ENCODE measurements around the gene NRAP. TPM values are rescaled to one million over a fixed set of nuclear protein-coding genes. Genes with fewer than 3 reads are reported as not detected.

Gene NRAP
- total RNA-seq, 2 donors from 2014 or later: not detected

GRCh38 chr10:113539789-113540188 is 124.1 kb downstream of the NRAP start:
- no peak for DNase-seq (ENCODE audit: low spot score)
- H3K27ac ChIP-seq: no peak overlapping the region

More at GRCh38 chr10:113539789-113540188, 124.1 kb downstream of the NRAP start:
- no peaks in the 10 kb centered on the region for H3K9me3 ChIP-seq
- no peaks in the 10 kb centered on the region for H3K36me3 ChIP-seq
- no peak for TF ChIP-seq CTCF (IDR thresholded peaks at IDR 0.05)
- no peak for ATAC-seq (ENCODE audit: insufficient number of reproducible peaks, low FRiP score, low read depth)
- no peaks in the 10 kb centered on the region for H3K27me3 ChIP-seq (replicated peaks; ENCODE audit: insufficient read depth)
- H3K4me1 ChIP-seq (ENCODE audit: control insufficient read depth in 1 of 2, low read depth in 2 of 2): no peaks in the 10 kb centered on the region
- H3K4me3 ChIP-seq: no peak overlapping the region

Other genes with a start within 250 kb of the NRAP start
- not detected for gene HABP2, start 111.0 kb downstream of the NRAP start, total RNA-seq
- 10 to 100 TPM; 11.0 to 24.0 TPM for gene CASP7, start 15.9 kb upstream of the NRAP start, total RNA-seq
- under 1 TPM in 1 of 2 donors, not detected in 1; 0.14 TPM for gene PLEKHS1, start 87.6 kb upstream of the NRAP start, total RNA-seq
- gene DCLRE1A, start 190.0 kb upstream of the NRAP start, total RNA-seq: 1 to 10 TPM; 3.2 to 4.2 TPM
- gene NHLRC2, start 190.6 kb upstream of the NRAP start, total RNA-seq: 10 to 100 TPM; 21.9 to 56.5 TPM

Data from thoracic aorta (tissue), 2 donors.